Measurements from ENCODE around the gene IGSF3. TPM values are rescaled to one million over a fixed set of nuclear protein-coding genes. Genes with fewer than 3 reads are reported as not detected.

IGSF3 gene
- total RNA-seq, 4 donors from 2014 or later = 48.1 to 59.2 (median 55.6) TPM

- H3K4me1 ChIP-seq = peaks cover 11% of the 10 kb centered on the region
- 47% methylated on average over 2 of the region's 2 CpGs for WGBS
- TF ChIP-seq POLR2AphosphoS5 (IDR thresholded peaks at IDR 0.05) (no peak), POLR2A (IDR thresholded peaks at IDR 0.05) (no peak), CTCF (IDR thresholded peaks at IDR 0.05) (no peak), EP300 (IDR thresholded peaks at IDR 0.05) (no peak)
- H3K36me3 ChIP-seq = no peaks in the 10 kb centered on the region
- no peaks in the 10 kb centered on the region for H3K9me3 ChIP-seq
- no peaks in the 10 kb centered on the region for H3K27me3 ChIP-seq
- DNase-seq (ENCODE audit: low spot score in 2 of 2) = no peak
- H3K4me3 ChIP-seq = no peak overlapping the region
- no peak overlapping the region for H3K27ac ChIP-seq
Observed at GRCh38 chr1:116677474-116678062, 10.0 kb upstream of the IGSF3 start.

DNA sequence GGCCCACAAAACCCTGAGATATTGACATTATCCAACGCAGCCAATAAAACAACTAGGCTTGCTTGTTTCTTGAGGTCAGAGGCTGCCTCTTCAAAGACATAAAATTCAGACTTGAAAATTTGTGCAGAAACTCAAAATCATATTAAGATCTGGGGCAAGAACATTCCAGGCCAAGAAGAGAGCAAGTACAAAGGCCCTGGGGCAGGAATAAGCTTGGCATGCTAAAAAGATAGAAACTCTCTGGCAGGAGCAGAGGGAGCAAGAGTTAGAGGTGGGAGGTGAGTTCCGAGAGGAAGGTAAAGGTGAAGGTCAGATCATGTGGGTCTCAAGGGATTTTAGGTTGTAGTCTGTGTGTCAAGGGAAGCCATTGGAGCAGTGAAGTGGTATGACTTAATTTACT is 8.8 kb upstream of the IGSF3 start:
- no peak for DNase-seq (ENCODE audit: low spot score in 2 of 2)
- H3K4me1 ChIP-seq = peaks cover 13% of the 10 kb centered on the region
- no peak overlapping the region for H3K4me3 ChIP-seq
- H3K36me3 ChIP-seq = no peaks in the 10 kb centered on the region
- no peaks in the 10 kb centered on the region for H3K9me3 ChIP-seq
- WGBS = 90% methylated on average over 2 of the region's 2 CpGs
- TF ChIP-seq EP300 (IDR thresholded peaks at IDR 0.05) (no peak), POLR2A (IDR thresholded peaks at IDR 0.05) (no peak), CTCF (IDR thresholded peaks at IDR 0.05) (no peak), POLR2AphosphoS5 (IDR thresholded peaks at IDR 0.05) (no peak)
- H3K27ac ChIP-seq = no peak overlapping the region
- H3K27me3 ChIP-seq = no peaks in the 10 kb centered on the region

DNA sequence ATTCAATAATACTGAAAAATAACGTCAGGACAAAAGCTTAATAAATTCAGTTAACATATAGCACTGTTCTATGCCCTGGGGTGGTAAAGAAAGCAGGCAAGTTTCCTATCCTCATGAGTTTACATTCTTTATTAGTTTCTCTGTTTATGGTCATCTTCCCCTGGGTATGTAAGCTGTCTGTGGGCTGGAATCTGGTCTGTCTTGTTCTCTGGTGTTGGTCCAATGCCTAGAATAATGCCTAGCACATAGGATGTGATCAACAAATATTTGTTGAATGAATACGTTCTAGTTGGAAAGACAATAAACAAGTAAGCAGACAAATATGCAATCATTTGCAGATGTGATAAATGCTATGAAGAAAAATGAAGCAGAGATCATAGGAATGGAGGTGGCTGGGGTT is 7.2 kb upstream of the IGSF3 start:
- 39% methylated on average over 2 of the region's 2 CpGs for WGBS
- DNase-seq (ENCODE audit: low spot score in 2 of 2) = no peak
- Histone ChIP-seq H3K36me3 (no peaks in the 10 kb centered on the region), H3K4me1 (peaks cover 13% of the 10 kb centered on the region), H3K4me3 (no peak overlapping the region), H3K27me3 (no peaks in the 10 kb centered on the region), H3K27ac (no peak overlapping the region), H3K9me3 (no peaks in the 10 kb centered on the region)
- no peak for TF ChIP-seq CTCF (IDR thresholded peaks at IDR 0.05)
- no peak for TF ChIP-seq POLR2AphosphoS5 (IDR thresholded peaks at IDR 0.05)
- no peak for TF ChIP-seq POLR2A (IDR thresholded peaks at IDR 0.05)
- TF ChIP-seq EP300 (IDR thresholded peaks at IDR 0.05) = no peak

DNA sequence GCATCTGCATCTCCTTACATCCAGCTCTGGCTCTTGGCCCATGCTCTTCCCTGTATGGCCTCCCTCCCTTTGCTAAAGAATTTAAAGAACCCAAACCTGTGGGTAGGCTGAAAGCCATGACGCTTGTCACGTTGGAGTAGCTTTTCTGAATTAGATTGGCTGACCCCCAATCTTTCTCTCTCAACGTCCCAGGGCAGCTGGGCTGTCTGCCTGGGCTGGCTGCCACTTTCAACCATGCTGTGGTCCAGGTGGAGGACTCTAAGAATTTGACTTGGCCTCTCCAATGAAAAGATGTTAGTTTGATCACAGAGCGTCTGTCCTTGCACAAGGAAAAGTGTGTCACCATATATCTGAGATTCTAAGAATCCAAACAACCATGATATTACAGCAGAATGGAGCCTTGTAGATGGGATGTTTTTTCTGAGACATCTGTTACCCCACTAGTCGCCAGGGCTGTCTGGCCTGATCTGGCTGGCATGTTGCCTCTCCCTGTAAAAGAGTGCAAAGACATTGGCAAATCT is 6.5 kb upstream of the IGSF3 start:
- 42% methylated on average over 5 of the region's 5 CpGs for WGBS
- no peaks in the 10 kb centered on the region for H3K36me3 ChIP-seq
- H3K9me3 ChIP-seq = no peaks in the 10 kb centered on the region
- H3K27me3 ChIP-seq = no peaks in the 10 kb centered on the region
- peaks cover 13% of the 10 kb centered on the region for H3K4me1 ChIP-seq
- DNase-seq (ENCODE audit: low spot score in 2 of 2) = no peak
- H3K27ac ChIP-seq = no peak overlapping the region
- no peak for TF ChIP-seq POLR2AphosphoS5 (IDR thresholded peaks at IDR 0.05)
- TF ChIP-seq POLR2A (IDR thresholded peaks at IDR 0.05) = no peak
- TF ChIP-seq EP300 (IDR thresholded peaks at IDR 0.05) = no peak
- TF ChIP-seq CTCF (IDR thresholded peaks at IDR 0.05) = no peak
- no peak overlapping the region for H3K4me3 ChIP-seq

GRCh38 chr1:116671912-116672311 is 4.4 kb upstream of the IGSF3 start:
- no peaks in the 10 kb centered on the region for H3K9me3 ChIP-seq

More at GRCh38 chr1:116671912-116672311, 4.4 kb upstream of the IGSF3 start:
- 70% methylated on average over 2 of the region's 2 CpGs for WGBS
- DNase-seq (ENCODE audit: low spot score in 2 of 2) = no peak
- Histone ChIP-seq H3K4me1 (peaks cover 15% of the 10 kb centered on the region), H3K27me3 (no peaks in the 10 kb centered on the region), H3K27ac (no peak overlapping the region), H3K4me3 (no peak overlapping the region), H3K36me3 (no peaks in the 10 kb centered on the region)
- TF ChIP-seq POLR2AphosphoS5 (IDR thresholded peaks at IDR 0.05) = no peak
- no peak for TF ChIP-seq CTCF (IDR thresholded peaks at IDR 0.05)
- TF ChIP-seq EP300 (IDR thresholded peaks at IDR 0.05) = no peak
- no peak for TF ChIP-seq POLR2A (IDR thresholded peaks at IDR 0.05)

All from suprapubic skin (tissue), 4 donors.